GM13977 (cell line): ENCODE results near the gene TMEM151A.

Source experiments
- DNase-seq: peaks from one replicate; pipeline ENCODE4 v3.0.0; 2012; ENCODE audit warnings: low spot score
- in situ Hi-C: fragments of 300-500 bp; cut with MboI; formaldehyde crosslinking; loops from one replicate; pipeline ENCODE4 v1.12.0; 2022; ENCODE audit warnings: low sequenced_read_pairs, low pct_unique_long_range_greater_than_20kb, mixed read lengths, inconsistent platforms; ENCODE audit not compliant: unreplicated experiment
- TF ChIP-seq, protein P1 (sequence below): IDR thresholded peaks from 2 replicates; pipeline ENCODE4 v1.5.1; 2012; ENCODE audit warnings: mild to moderate bottlenecking, control low read depth; ENCODE audit not compliant: insufficient read depth; ENCODE audit errors: extremely low read depth, missing control alignments

Gene TMEM151A

DNA sequence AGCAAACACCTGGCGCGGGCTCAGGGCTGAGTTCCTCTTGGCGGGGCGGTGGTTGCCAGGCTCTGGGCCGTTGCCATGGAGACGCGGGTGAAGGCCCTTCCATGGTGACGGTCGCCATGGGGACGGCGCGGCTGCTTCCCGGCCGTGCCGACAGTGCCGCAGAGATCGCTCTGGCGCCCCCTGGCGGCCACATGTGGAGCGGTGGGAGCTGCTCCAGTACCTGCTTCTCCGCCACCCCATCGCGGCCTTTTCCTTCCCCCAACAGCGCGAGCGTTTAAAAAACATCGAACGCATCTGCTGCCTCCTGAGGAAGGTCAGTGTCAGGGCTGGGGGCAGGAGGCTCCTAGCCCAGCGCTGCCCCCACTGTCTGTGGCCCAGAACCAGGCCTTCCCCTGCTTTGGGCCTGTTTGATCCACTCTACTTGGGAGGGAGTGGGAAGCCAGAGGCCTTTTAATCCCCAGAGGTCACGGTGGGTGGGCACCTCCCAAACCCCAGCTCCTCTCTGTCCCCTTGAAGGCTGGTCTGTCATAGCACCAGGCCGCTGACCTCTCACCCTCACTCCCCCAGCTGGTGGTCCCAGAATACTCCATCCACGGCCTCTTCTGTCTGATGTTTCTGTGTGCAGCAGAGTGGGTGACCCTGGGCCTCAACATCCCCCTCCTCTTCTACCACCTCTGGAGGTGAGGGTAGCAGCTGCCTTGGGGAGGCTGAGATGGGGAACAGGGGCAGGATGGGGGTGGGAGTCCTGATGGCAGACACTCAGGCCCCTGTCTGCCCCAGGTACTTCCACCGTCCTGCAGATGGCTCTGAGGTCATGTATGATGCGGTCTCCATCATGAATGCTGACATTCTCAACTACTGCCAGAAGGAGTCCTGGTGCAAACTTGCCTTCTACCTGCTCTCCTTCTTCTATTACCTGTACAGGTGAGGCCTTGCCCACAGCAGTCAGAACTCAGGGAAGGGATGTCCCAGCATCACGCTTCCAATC is 8.9 kb upstream of the TMEM151A start:
- in situ Hi-C loops = no loop called here
- peak; percentile 99 for DNase-seq
- TF ChIP-seq, protein P1, sequence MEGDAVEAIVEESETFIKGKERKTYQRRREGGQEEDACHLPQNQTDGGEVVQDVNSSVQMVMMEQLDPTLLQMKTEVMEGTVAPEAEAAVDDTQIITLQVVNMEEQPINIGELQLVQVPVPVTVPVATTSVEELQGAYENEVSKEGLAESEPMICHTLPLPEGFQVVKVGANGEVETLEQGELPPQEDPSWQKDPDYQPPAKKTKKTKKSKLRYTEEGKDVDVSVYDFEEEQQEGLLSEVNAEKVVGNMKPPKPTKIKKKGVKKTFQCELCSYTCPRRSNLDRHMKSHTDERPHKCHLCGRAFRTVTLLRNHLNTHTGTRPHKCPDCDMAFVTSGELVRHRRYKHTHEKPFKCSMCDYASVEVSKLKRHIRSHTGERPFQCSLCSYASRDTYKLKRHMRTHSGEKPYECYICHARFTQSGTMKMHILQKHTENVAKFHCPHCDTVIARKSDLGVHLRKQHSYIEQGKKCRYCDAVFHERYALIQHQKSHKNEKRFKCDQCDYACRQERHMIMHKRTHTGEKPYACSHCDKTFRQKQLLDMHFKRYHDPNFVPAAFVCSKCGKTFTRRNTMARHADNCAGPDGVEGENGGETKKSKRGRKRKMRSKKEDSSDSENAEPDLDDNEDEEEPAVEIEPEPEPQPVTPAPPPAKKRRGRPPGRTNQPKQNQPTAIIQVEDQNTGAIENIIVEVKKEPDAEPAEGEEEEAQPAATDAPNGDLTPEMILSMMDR = peak; percentile 95

DNA sequence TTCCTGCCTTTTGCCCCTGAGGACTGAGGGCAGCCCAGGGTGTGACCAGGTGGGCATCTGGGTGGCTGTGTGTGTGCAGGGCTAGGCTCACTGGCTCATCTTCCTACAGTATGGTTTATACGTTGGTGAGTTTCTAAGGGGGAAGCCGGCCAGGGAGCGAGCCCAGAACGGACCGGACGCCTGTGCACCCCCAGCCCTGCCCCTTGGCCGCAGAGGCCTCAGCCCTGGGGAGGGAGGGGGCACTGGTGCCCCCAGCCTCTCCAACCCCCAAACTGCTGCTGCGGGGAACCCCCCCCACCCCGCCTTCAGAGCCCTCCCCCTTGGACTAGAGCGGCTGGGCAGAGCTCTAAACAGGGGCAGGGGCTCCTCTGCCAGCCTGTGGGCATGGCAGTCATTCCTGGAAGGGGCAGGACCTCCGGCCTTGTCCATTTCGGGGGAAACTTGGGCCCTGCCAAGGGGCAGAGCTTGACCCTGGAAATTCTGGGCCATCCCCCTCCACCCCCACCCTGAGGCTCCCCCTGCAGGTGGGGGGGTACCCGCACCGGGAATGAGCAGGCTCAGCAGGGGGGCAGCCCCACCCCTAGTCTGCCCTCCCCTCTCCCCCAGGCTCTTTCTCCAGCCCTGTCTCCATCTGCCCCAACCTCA is 8.1 kb upstream of the TMEM151A start:
- in situ Hi-C loops = no loop called here
- no peak for DNase-seq
- TF ChIP-seq, protein P1 = no peak

DNA sequence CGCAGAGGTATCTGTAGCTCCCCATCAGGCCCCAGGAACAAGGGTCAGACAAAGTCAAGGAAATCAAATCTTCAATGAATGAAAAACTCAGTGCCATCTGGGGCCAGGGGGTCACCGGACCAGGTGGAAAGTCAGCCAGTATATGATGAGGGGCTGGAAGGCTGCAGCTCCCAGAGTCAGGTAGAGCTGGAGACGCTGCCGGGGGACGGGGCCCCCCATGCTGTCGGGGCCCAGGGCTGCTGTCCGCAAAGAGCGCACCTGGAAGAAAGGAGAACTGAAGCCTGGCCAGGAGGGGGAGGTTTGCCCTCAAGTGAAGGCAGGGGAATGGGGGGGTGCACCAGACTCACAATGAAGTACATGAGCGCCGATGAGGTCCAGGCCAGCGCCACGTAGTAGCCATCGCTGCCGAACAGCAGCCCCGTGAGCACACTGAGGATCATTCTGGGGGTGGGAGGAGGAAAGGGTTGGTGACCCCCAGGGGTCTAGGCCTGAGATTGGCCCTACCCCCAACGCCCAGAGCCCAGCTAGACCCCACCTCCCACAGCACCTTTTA is 7.1 kb upstream of the TMEM151A start:
- DNase-seq = no peak
- TF ChIP-seq, protein P1 = no peak
- in situ Hi-C loops = no loop called here

DNA sequence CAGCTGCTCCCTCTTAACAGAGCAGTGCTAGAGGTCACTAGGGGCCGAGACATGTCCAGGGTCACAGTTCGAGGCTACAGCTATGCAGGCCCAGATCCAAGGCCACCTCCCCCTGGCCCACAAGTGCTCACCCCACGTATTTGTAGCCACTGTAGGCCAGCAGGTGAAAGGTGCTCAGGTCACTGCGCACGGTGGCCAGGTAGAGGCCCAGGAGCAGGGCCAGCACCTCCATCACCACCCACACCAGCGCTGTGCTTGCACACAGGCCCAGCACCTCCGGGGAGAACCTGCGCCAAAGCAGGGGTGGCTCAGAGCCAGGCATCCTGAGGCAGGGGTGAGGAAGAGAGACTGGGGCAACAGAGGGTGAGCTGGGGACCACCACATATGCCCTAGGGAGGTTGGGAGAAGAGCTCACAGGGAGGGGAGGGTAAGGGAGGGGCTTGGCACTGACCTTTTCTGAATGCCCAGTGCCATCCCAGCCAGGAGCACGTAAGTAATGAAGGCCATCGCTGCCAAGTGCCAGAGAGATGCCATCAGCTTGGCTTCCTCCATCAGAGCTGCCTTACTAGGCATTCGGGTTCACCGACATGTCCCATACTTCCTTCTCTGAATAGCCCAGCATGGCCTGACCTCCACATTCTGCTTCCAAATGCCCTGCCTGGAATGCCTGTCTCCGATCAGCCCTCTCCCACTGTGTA is 6.3 kb upstream of the TMEM151A start:
- TF ChIP-seq, protein P1 = no peak
- in situ Hi-C loops = no loop called here
- no peak for DNase-seq

DNA sequence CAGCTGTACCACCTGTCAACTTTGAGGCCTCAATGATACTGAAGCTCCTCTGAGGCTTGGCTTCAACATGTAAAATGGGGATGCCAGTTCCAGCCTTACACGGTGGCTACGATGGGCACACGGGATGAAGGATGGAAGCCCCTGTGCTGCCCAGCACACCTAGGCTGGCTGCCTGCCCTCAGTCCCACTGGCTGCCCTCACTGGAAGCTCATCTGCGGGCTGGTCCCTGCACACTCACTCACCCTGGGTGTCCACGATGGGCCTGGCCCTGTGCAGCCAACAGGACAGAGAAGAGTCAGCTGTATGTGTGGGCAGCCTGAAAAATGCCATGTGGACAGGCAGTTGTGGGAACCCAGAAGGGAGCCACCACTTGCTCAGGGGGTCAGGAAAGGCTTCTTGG is 5.0 kb upstream of the TMEM151A start:
- TF ChIP-seq, protein P1 = no peak
- in situ Hi-C loops = no loop called here
- DNase-seq = no peak
